ENCODE measurements around the gene S100A13.

DNA sequence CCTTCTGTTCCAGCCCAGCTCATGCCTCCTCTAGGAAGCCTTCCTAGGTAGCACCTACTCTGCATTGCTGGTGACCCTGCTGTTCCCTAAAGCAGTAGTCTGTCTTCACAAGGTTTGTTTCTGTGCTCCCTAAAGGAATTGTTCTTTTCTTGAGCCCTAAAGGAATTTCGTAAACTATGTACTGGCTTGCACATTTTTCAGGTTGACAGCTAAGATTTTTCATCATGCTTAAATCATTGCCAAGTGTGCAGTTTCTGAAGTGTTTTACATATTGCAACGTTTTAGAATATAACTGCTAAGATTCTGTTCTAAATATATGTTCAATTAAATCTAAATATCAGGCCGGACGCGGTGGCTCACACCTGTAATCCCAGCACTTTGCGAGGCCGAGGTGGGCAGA is 27.5 kb downstream of the S100A13 start:
- TF ChIP-seq, protein P1, sequence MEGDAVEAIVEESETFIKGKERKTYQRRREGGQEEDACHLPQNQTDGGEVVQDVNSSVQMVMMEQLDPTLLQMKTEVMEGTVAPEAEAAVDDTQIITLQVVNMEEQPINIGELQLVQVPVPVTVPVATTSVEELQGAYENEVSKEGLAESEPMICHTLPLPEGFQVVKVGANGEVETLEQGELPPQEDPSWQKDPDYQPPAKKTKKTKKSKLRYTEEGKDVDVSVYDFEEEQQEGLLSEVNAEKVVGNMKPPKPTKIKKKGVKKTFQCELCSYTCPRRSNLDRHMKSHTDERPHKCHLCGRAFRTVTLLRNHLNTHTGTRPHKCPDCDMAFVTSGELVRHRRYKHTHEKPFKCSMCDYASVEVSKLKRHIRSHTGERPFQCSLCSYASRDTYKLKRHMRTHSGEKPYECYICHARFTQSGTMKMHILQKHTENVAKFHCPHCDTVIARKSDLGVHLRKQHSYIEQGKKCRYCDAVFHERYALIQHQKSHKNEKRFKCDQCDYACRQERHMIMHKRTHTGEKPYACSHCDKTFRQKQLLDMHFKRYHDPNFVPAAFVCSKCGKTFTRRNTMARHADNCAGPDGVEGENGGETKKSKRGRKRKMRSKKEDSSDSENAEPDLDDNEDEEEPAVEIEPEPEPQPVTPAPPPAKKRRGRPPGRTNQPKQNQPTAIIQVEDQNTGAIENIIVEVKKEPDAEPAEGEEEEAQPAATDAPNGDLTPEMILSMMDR (IDR thresholded peaks at IDR 0.05; ENCODE audit: low read length), result no peak
- no peak for TF ChIP-seq EZH2 (IDR thresholded peaks at IDR 0.05; ENCODE audit: borderline replicate concordance, low read length)

All from OCI-LY1 (cell line).